ENCODE results near the gene PRPF38B.
"Not testable (repeated sequence)": the region's sequence is repeated elsewhere in the genome, so short reads cannot be mapped to it uniquely, and the experiment has no call there.

PRPF38B gene

GRCh38 chr1:108665067-108665466 is 27.0 kb upstream of the PRPF38B start:
- Histone ChIP-seq H2BK12ac (ENCODE audit: low read length in 2 of 2) (no peak overlapping the region), H3K9ac (ENCODE audit: low read length) (peak overlapping the region; percentile 16), H2BK120ac (ENCODE audit: low read depth, low read length) (no peak overlapping the region), H3K4ac (ENCODE audit: low read depth in 1 of 2, low read length in 2 of 2) (no peak overlapping the region), H3K79me1 (replicated peaks; ENCODE audit: low read length, poor library complexity, severe bottlenecking) (no peaks in the 10 kb centered on the region), H4K8ac (ENCODE audit: low read length) (no peak overlapping the region), H3K14ac (ENCODE audit: low read length in 2 of 2) (no peak overlapping the region), H3K27ac (ENCODE audit: low read length, poor library complexity, severe bottlenecking) (no peak overlapping the region), H3K18ac (ENCODE audit: low read depth in 1 of 2, low read length in 2 of 2) (no peak overlapping the region), H2BK15ac (ENCODE audit: low read depth, poor library complexity, severe bottlenecking) (no peak overlapping the region), H3K36me3 (ENCODE audit: control insufficient read depth in 1 of 2, insufficient read depth in 2 of 2, low read depth in 1 of 2, low read length in 2 of 2) (no peaks in the 10 kb centered on the region), H3K23ac (ENCODE audit: low read length in 2 of 2) (no peak overlapping the region), H2AK5ac (ENCODE audit: low read length, severe bottlenecking) (no peak overlapping the region), H3K4me3 (ENCODE audit: insufficient read depth in 1 of 2, low read depth in 1 of 2, low read length in 2 of 2) (no peak overlapping the region), H3K4me1 (ENCODE audit: control insufficient read depth, insufficient read depth, low read depth, low read length) (peaks cover 8% of the 10 kb centered on the region), H3K27me3 (ENCODE audit: control insufficient read depth in 1 of 2, insufficient read depth in 1 of 2, low read length in 2 of 2) (no peaks in the 10 kb centered on the region), H2BK5ac (ENCODE audit: low read depth, low read length, poor library complexity, severe bottlenecking) (no peak overlapping the region), H3K9me3 (ENCODE audit: control insufficient read depth, low read length) (no peaks in the 10 kb centered on the region), H3K4me2 (ENCODE audit: low read length, poor library complexity, severe bottlenecking) (no peak overlapping the region), H2AFZ (ENCODE audit: low read depth, low read length) (no peak overlapping the region), H4K91ac (ENCODE audit: low read length) (no peak overlapping the region)
- no peak for DNase-seq
- WGBS = no CpG with 5 or more reads among the region's 2 CpGs

GRCh38 chr1:108665771-108666170 is 26.3 kb upstream of the PRPF38B start:
- Histone ChIP-seq H3K14ac (ENCODE audit: low read length in 2 of 2) (no peak overlapping the region), H2AFZ (ENCODE audit: low read depth, low read length) (no peak overlapping the region), H2AK5ac (ENCODE audit: low read length, severe bottlenecking) (no peak overlapping the region), H3K4me3 (ENCODE audit: insufficient read depth in 1 of 2, low read depth in 1 of 2, low read length in 2 of 2) (no peak overlapping the region), H3K4me1 (ENCODE audit: control insufficient read depth, insufficient read depth, low read depth, low read length) (peaks cover 8% of the 10 kb centered on the region), H3K4ac (ENCODE audit: low read depth in 1 of 2, low read length in 2 of 2) (no peak overlapping the region), H3K9me3 (ENCODE audit: control insufficient read depth, low read length) (no peaks in the 10 kb centered on the region), H3K23ac (ENCODE audit: low read length in 2 of 2) (no peak overlapping the region), H3K27me3 (ENCODE audit: control insufficient read depth in 1 of 2, insufficient read depth in 1 of 2, low read length in 2 of 2) (no peaks in the 10 kb centered on the region), H3K4me2 (ENCODE audit: low read length, poor library complexity, severe bottlenecking) (no peak overlapping the region), H3K9ac (ENCODE audit: low read length) (no peak overlapping the region), H4K8ac (ENCODE audit: low read length) (no peak overlapping the region), H2BK120ac (ENCODE audit: low read depth, low read length) (no peak overlapping the region), H3K27ac (ENCODE audit: low read length, poor library complexity, severe bottlenecking) (no peak overlapping the region), H3K79me1 (replicated peaks; ENCODE audit: low read length, poor library complexity, severe bottlenecking) (no peaks in the 10 kb centered on the region), H3K36me3 (ENCODE audit: control insufficient read depth in 1 of 2, insufficient read depth in 2 of 2, low read depth in 1 of 2, low read length in 2 of 2) (no peaks in the 10 kb centered on the region), H2BK15ac (ENCODE audit: low read depth, poor library complexity, severe bottlenecking) (no peak overlapping the region), H3K18ac (ENCODE audit: low read depth in 1 of 2, low read length in 2 of 2) (no peak overlapping the region), H2BK12ac (ENCODE audit: low read length in 2 of 2) (no peak overlapping the region), H4K91ac (ENCODE audit: low read length) (no peak overlapping the region), H2BK5ac (ENCODE audit: low read depth, low read length, poor library complexity, severe bottlenecking) (no peak overlapping the region)
- 92% methylated on average over 1 of the region's 1 CpG for WGBS
- DNase-seq = no peak

- not testable (repeated sequence) for H2BK5ac ChIP-seq (ENCODE audit: low read depth, low read length, poor library complexity, severe bottlenecking); H3K27me3 ChIP-seq (ENCODE audit: control insufficient read depth in 1 of 2, insufficient read depth in 1 of 2, low read length in 2 of 2); H3K4me3 ChIP-seq (ENCODE audit: insufficient read depth in 1 of 2, low read depth in 1 of 2, low read length in 2 of 2); H3K23ac ChIP-seq (ENCODE audit: low read length in 2 of 2); H3K79me1 ChIP-seq (replicated peaks; ENCODE audit: low read length, poor library complexity, severe bottlenecking); H2AK5ac ChIP-seq (ENCODE audit: low read length, severe bottlenecking); H3K36me3 ChIP-seq (ENCODE audit: control insufficient read depth in 1 of 2, insufficient read depth in 2 of 2, low read depth in 1 of 2, low read length in 2 of 2); H3K27ac ChIP-seq (ENCODE audit: low read length, poor library complexity, severe bottlenecking); H4K91ac ChIP-seq (ENCODE audit: low read length); H2BK120ac ChIP-seq (ENCODE audit: low read depth, low read length); H3K14ac ChIP-seq (ENCODE audit: low read length in 2 of 2); H2BK12ac ChIP-seq (ENCODE audit: low read length in 2 of 2); H3K9me3 ChIP-seq (ENCODE audit: control insufficient read depth, low read length); H3K4me2 ChIP-seq (ENCODE audit: low read length, poor library complexity, severe bottlenecking); H3K4ac ChIP-seq (ENCODE audit: low read depth in 1 of 2, low read length in 2 of 2); H3K18ac ChIP-seq (ENCODE audit: low read depth in 1 of 2, low read length in 2 of 2); H3K9ac ChIP-seq (ENCODE audit: low read length); H3K4me1 ChIP-seq (ENCODE audit: control insufficient read depth, insufficient read depth, low read depth, low read length); H2AFZ ChIP-seq (ENCODE audit: low read depth, low read length); DNase-seq; H2BK15ac ChIP-seq (ENCODE audit: low read depth, poor library complexity, severe bottlenecking); H4K8ac ChIP-seq (ENCODE audit: low read length)
- WGBS = 95% methylated on average over 24 of the region's 28 CpGs
Observed at GRCh38 chr1:108667422-108667821, 24.7 kb upstream of the PRPF38B start.

- H3K4me2 ChIP-seq (ENCODE audit: low read length, poor library complexity, severe bottlenecking) = no peak overlapping the region
- H3K27me3 ChIP-seq (ENCODE audit: control insufficient read depth in 1 of 2, insufficient read depth in 1 of 2, low read length in 2 of 2) = peaks cover 0 to 3% of the 10 kb centered on the region in 2 experiments
- peaks cover 5% of the 10 kb centered on the region for H3K9me3 ChIP-seq (ENCODE audit: control insufficient read depth, low read length)
- no peaks in the 10 kb centered on the region for H3K79me1 ChIP-seq (replicated peaks; ENCODE audit: low read length, poor library complexity, severe bottlenecking)
- H3K4me3 ChIP-seq (ENCODE audit: insufficient read depth in 1 of 2, low read depth in 1 of 2, low read length in 2 of 2) = no peak overlapping the region
- no peak overlapping the region for H3K23ac ChIP-seq (ENCODE audit: low read length in 2 of 2)
- H2BK15ac ChIP-seq (ENCODE audit: low read depth, poor library complexity, severe bottlenecking) = no peak overlapping the region
- no peak overlapping the region for H2BK5ac ChIP-seq (ENCODE audit: low read depth, low read length, poor library complexity, severe bottlenecking)
- no peak overlapping the region for H3K14ac ChIP-seq (ENCODE audit: low read length in 2 of 2)
- no peak overlapping the region for H2AFZ ChIP-seq (ENCODE audit: low read depth, low read length)
- H2AK5ac ChIP-seq (ENCODE audit: low read length, severe bottlenecking) = no peak overlapping the region
- H3K36me3 ChIP-seq (ENCODE audit: control insufficient read depth in 1 of 2, insufficient read depth in 2 of 2, low read depth in 1 of 2, low read length in 2 of 2) = no peaks in the 10 kb centered on the region
- H2BK12ac ChIP-seq (ENCODE audit: low read length in 2 of 2) = no peak overlapping the region
- H3K4ac ChIP-seq (ENCODE audit: low read depth in 1 of 2, low read length in 2 of 2) = no peak overlapping the region
- H3K27ac ChIP-seq (ENCODE audit: low read length, poor library complexity, severe bottlenecking) = no peak overlapping the region
- H4K91ac ChIP-seq (ENCODE audit: low read length) = no peak overlapping the region
- H3K18ac ChIP-seq (ENCODE audit: low read depth in 1 of 2, low read length in 2 of 2) = no peak overlapping the region
- no peak overlapping the region for H3K9ac ChIP-seq (ENCODE audit: low read length)
- no peak for DNase-seq
- H2BK120ac ChIP-seq (ENCODE audit: low read depth, low read length) = no peak overlapping the region
- no peaks in the 10 kb centered on the region for H3K4me1 ChIP-seq (ENCODE audit: control insufficient read depth, insufficient read depth, low read depth, low read length)
- no peak overlapping the region for H4K8ac ChIP-seq (ENCODE audit: low read length)
Observed at GRCh38 chr1:108668777-108669176, 23.3 kb upstream of the PRPF38B start.
